ENCODE results near the gene PARM1.

PARM1 gene

GRCh38 chr4:74942251-74942917 lies 9.5 kb downstream of the PARM1 start:
- DNase-seq (ENCODE audit: low read depth in 2 of 2), result no peak

GRCh38 chr4:74942918-74943253 lies 10.0 kb downstream of the PARM1 start:
- DNase-seq (ENCODE audit: low read depth in 2 of 2), result no peak

- DNase-seq (ENCODE audit: low read depth in 2 of 2), result no peak
Observed at GRCh38 chr4:74944354-74944793, 11.5 kb downstream of the PARM1 start.

- DNase-seq (ENCODE audit: low read depth in 2 of 2), result no peak
Observed at GRCh38 chr4:74946196-74946595, 13.3 kb downstream of the PARM1 start.

- DNase-seq (ENCODE audit: low read depth in 2 of 2), result no peak
Observed at GRCh38 chr4:74947798-74948197, 14.9 kb downstream of the PARM1 start.

GRCh38 chr4:74948236-74948635 lies 15.3 kb downstream of the PARM1 start:
- DNase-seq (ENCODE audit: low read depth in 2 of 2), result no peak

- no peak for DNase-seq (ENCODE audit: low read depth in 2 of 2)
Observed at GRCh38 chr4:74950200-74950599, 17.3 kb downstream of the PARM1 start.

GRCh38 chr4:74950882-74951281 lies 18.0 kb downstream of the PARM1 start:
- DNase-seq (ENCODE audit: low read depth in 2 of 2), result no peak

- no peak for DNase-seq (ENCODE audit: low read depth in 2 of 2)
Observed at GRCh38 chr4:74953647-74954046, 20.7 kb downstream of the PARM1 start.

- DNase-seq (ENCODE audit: low read depth in 2 of 2), result no peak
Observed at GRCh38 chr4:74958881-74959280, 26.0 kb downstream of the PARM1 start.

- no peak for DNase-seq (ENCODE audit: low read depth in 2 of 2)
Observed at GRCh38 chr4:74961230-74961629, 28.3 kb downstream of the PARM1 start.

GRCh38 chr4:74962584-74962983 lies 29.7 kb downstream of the PARM1 start:
- no peak for DNase-seq (ENCODE audit: low read depth in 2 of 2)

GRCh38 chr4:74964311-74964710 lies 31.4 kb downstream of the PARM1 start:
- DNase-seq (ENCODE audit: low read depth in 2 of 2), result no peak

GRCh38 chr4:74967324-74967723 lies 34.4 kb downstream of the PARM1 start:
- DNase-seq (ENCODE audit: low read depth in 2 of 2), result no peak

- no peak for DNase-seq (ENCODE audit: low read depth in 2 of 2)
Observed at GRCh38 chr4:74968456-74969164, 35.7 kb downstream of the PARM1 start.

- DNase-seq (ENCODE audit: low read depth in 2 of 2), result no peak
Observed at GRCh38 chr4:74969507-74970474, 36.9 kb downstream of the PARM1 start.

- no peak for DNase-seq (ENCODE audit: low read depth in 2 of 2)
Observed at GRCh38 chr4:74970577-74970976, 37.7 kb downstream of the PARM1 start.

GRCh38 chr4:74971862-74972261 lies 38.9 kb downstream of the PARM1 start:
- DNase-seq (ENCODE audit: low read depth in 2 of 2), result no peak

- DNase-seq (ENCODE audit: low read depth in 2 of 2), result no peak
Observed at GRCh38 chr4:74975082-74975481, 42.2 kb downstream of the PARM1 start.

GRCh38 chr4:74975848-74976824 lies 43.2 kb downstream of the PARM1 start:
- no peak for DNase-seq (ENCODE audit: low read depth in 2 of 2)

GRCh38 chr4:74982546-74983252 lies 49.8 kb downstream of the PARM1 start:
- no peak for DNase-seq (ENCODE audit: low read depth in 2 of 2)

All from fibroblast of skin of left biceps (primary cell).